BLaER1 (cell line): ENCODE measurements around the gene PLXNA4.
A peak's percentile ranks its signal among the peaks of the same experiment; 100 is the strongest.

ENCODE experiments used
- H3K27ac ChIP-seq: shearing (Covaris generic); formaldehyde crosslinking; 2 replicates; pipeline ENCODE4 v1.8.1; 2022
- H3K27me3 ChIP-seq: shearing (Covaris generic); formaldehyde crosslinking; 2 replicates; pipeline ENCODE4 v1.8.1; 2022
- H3K36me3 ChIP-seq: shearing (Covaris generic); formaldehyde crosslinking; 2 replicates; pipeline ENCODE4 v1.8.1; 2022
- H3K4me1 ChIP-seq: shearing (Covaris generic); formaldehyde crosslinking; 2 replicates; pipeline ENCODE4 v1.8.1; 2022
- H3K4me2 ChIP-seq: shearing (Covaris generic); formaldehyde crosslinking; 2 replicates; pipeline ENCODE4 v1.8.1; 2022
- H3K4me3 ChIP-seq: shearing (Covaris generic); formaldehyde crosslinking; 2 replicates; pipeline ENCODE4 v1.8.1; 2022
- H3K9ac ChIP-seq: shearing (Covaris generic); formaldehyde crosslinking; 2 replicates; pipeline ENCODE4 v1.8.1; 2022
- H3K9me3 ChIP-seq: shearing (Covaris generic); formaldehyde crosslinking; 2 replicates; pipeline ENCODE4 v1.8.1; 2022
- H4K20me1 ChIP-seq: shearing (Covaris generic); formaldehyde crosslinking; 2 replicates; pipeline ENCODE4 v1.8.1; 2022
- Cebpa-rat ChIP-seq: shearing (Covaris generic); IDR thresholded peaks from 2 replicates; pipeline ENCODE4 v1.8.1; 2022

Gene PLXNA4

GRCh38 chr7:132418840-132419239, 157.4 kb downstream of the PLXNA4 start:
- H3K9ac ChIP-seq: no peak overlapping the region
- no peaks in the 10 kb centered on the region for H3K27me3 ChIP-seq
- no peak overlapping the region for H3K4me2 ChIP-seq
- peaks cover 11% of the 10 kb centered on the region for H3K9me3 ChIP-seq
- no peaks in the 10 kb centered on the region for H4K20me1 ChIP-seq
- H3K4me3 ChIP-seq: no peak overlapping the region
- no peaks in the 10 kb centered on the region for H3K36me3 ChIP-seq
- H3K4me1 ChIP-seq: peaks cover 6% of the 10 kb centered on the region
- no peak for TF ChIP-seq Cebpa-rat
- no peak overlapping the region for H3K27ac ChIP-seq

GRCh38 chr7:132417103-132417906, 159.0 kb downstream of the PLXNA4 start:
- Histone ChIP-seq H3K4me2 (no peak overlapping the region), H3K27me3 (no peaks in the 10 kb centered on the region), H3K27ac (no peak overlapping the region), H3K4me3 (no peak overlapping the region), H3K36me3 (no peaks in the 10 kb centered on the region), H3K9me3 (peaks cover 11% of the 10 kb centered on the region), H3K4me1 (peaks cover 6% of the 10 kb centered on the region), H3K9ac (no peak overlapping the region), H4K20me1 (no peaks in the 10 kb centered on the region)
- TF ChIP-seq Cebpa-rat: no peak

- TF ChIP-seq Cebpa-rat: no peak
- H3K9ac ChIP-seq: no peak overlapping the region
- H3K4me1 ChIP-seq: peaks cover 6% of the 10 kb centered on the region
Observed at GRCh38 chr7:132416395-132416794, 159.9 kb downstream of the PLXNA4 start.

GRCh38 chr7:132415259-132415658, 161.0 kb downstream of the PLXNA4 start:
- no peak overlapping the region for H3K27ac ChIP-seq
- no peaks in the 10 kb centered on the region for H3K36me3 ChIP-seq
- peaks cover 16% of the 10 kb centered on the region for H3K4me1 ChIP-seq
- TF ChIP-seq Cebpa-rat: no peak
- H3K9ac ChIP-seq: no peak overlapping the region
- no peak overlapping the region for H3K4me3 ChIP-seq
- peaks cover 4% of the 10 kb centered on the region for H3K9me3 ChIP-seq
- no peaks in the 10 kb centered on the region for H4K20me1 ChIP-seq
- H3K4me2 ChIP-seq: 0 out of 2 replicates have a peak overlapping the region, but pooled peaks have one; percentile 24
- H3K27me3 ChIP-seq: no peaks in the 10 kb centered on the region

More at GRCh38 chr7:132416395-132416794, 159.9 kb downstream of the PLXNA4 start:
- H3K9me3 ChIP-seq: peaks cover 11% of the 10 kb centered on the region
- H4K20me1 ChIP-seq: no peaks in the 10 kb centered on the region
- H3K27ac ChIP-seq: no peak overlapping the region
- H3K4me3 ChIP-seq: no peak overlapping the region
- no peaks in the 10 kb centered on the region for H3K36me3 ChIP-seq
- no peak overlapping the region for H3K4me2 ChIP-seq
- H3K27me3 ChIP-seq: no peaks in the 10 kb centered on the region

- no peaks in the 10 kb centered on the region for H3K36me3 ChIP-seq
- 0 out of 2 replicates have a peak overlapping the region, but pooled peaks have one; percentile 24 for H3K4me2 ChIP-seq
- H3K9me3 ChIP-seq: peaks cover under 1% of the 10 kb centered on the region; the same call in 1 of the 2 replicates
- no peak overlapping the region for H3K9ac ChIP-seq
- peaks cover 20% of the 10 kb centered on the region for H3K4me1 ChIP-seq
- H3K27ac ChIP-seq: no peak overlapping the region
- no peaks in the 10 kb centered on the region for H3K27me3 ChIP-seq
- H4K20me1 ChIP-seq: no peaks in the 10 kb centered on the region
- no peak overlapping the region for H3K4me3 ChIP-seq
- no peak for TF ChIP-seq Cebpa-rat
Observed at GRCh38 chr7:132414857-132415256, 161.4 kb downstream of the PLXNA4 start.

GRCh38 chr7:132412435-132412834, 163.8 kb downstream of the PLXNA4 start:
- Histone ChIP-seq H3K27me3 (no peaks in the 10 kb centered on the region), H3K9me3 (no peaks in the 10 kb centered on the region), H3K4me2 (no peak overlapping the region), H3K9ac (no peak overlapping the region), H3K4me3 (no peak overlapping the region), H3K27ac (no peak overlapping the region), H3K36me3 (no peaks in the 10 kb centered on the region), H3K4me1 (peaks cover 21% of the 10 kb centered on the region), H4K20me1 (no peaks in the 10 kb centered on the region)
- no peak for TF ChIP-seq Cebpa-rat

- Histone ChIP-seq H3K27me3 (no peaks in the 10 kb centered on the region), H3K4me2 (peak overlapping the region; percentile 76), H4K20me1 (no peaks in the 10 kb centered on the region), H3K4me3 (no peak overlapping the region), H3K36me3 (no peaks in the 10 kb centered on the region), H3K4me1 (peaks cover 21% of the 10 kb centered on the region), H3K9ac (no peak overlapping the region), H3K27ac (no peak overlapping the region), H3K9me3 (no peaks in the 10 kb centered on the region)
- no peak for TF ChIP-seq Cebpa-rat
Observed at GRCh38 chr7:132410861-132411541, 165.3 kb downstream of the PLXNA4 start.

GRCh38 chr7:132410385-132410784, 165.9 kb downstream of the PLXNA4 start:
- no peak overlapping the region for H3K4me3 ChIP-seq
- 0 out of 2 replicates have a peak overlapping the region, but pooled peaks have one; percentile 25 for H3K9ac ChIP-seq
- 0 out of 2 replicates have a peak overlapping the region, but pooled peaks have one; percentile 32 for H3K27ac ChIP-seq
- no peaks in the 10 kb centered on the region for H3K36me3 ChIP-seq
- no peak for TF ChIP-seq Cebpa-rat
- H4K20me1 ChIP-seq: no peaks in the 10 kb centered on the region
- no peaks in the 10 kb centered on the region for H3K9me3 ChIP-seq
- peak overlapping the region; percentile 76 for H3K4me2 ChIP-seq
- H3K4me1 ChIP-seq: peaks cover 21% of the 10 kb centered on the region
- H3K27me3 ChIP-seq: no peaks in the 10 kb centered on the region

- H3K4me3 ChIP-seq: no peak overlapping the region
- no peak overlapping the region for H3K27ac ChIP-seq
Observed at GRCh38 chr7:132407764-132408163, 168.5 kb downstream of the PLXNA4 start.

GRCh38 chr7:132406039-132406438, 170.2 kb downstream of the PLXNA4 start:
- Histone ChIP-seq H3K9me3 (peaks cover 11% of the 10 kb centered on the region), H3K4me2 (no peak overlapping the region), H3K27ac (no peak overlapping the region), H3K4me3 (no peak overlapping the region), H3K27me3 (no peaks in the 10 kb centered on the region), H3K9ac (no peak overlapping the region), H4K20me1 (no peaks in the 10 kb centered on the region), H3K4me1 (peaks cover 13% of the 10 kb centered on the region), H3K36me3 (no peaks in the 10 kb centered on the region)
- TF ChIP-seq Cebpa-rat: no peak

More at GRCh38 chr7:132407764-132408163, 168.5 kb downstream of the PLXNA4 start:
- no peaks in the 10 kb centered on the region for H3K9me3 ChIP-seq
- H3K36me3 ChIP-seq: no peaks in the 10 kb centered on the region
- no peaks in the 10 kb centered on the region for H3K27me3 ChIP-seq
- TF ChIP-seq Cebpa-rat: no peak
- H3K4me2 ChIP-seq: no peak overlapping the region
- H4K20me1 ChIP-seq: no peaks in the 10 kb centered on the region
- H3K9ac ChIP-seq: no peak overlapping the region
- peaks cover 16% of the 10 kb centered on the region for H3K4me1 ChIP-seq
